ENCODE measurements around the gene FCRLB.
"Not testable (repeated sequence)": the region's sequence is repeated elsewhere in the genome, so short reads cannot be mapped to it uniquely, and the experiment has no call there.

Gene FCRLB

DNA sequence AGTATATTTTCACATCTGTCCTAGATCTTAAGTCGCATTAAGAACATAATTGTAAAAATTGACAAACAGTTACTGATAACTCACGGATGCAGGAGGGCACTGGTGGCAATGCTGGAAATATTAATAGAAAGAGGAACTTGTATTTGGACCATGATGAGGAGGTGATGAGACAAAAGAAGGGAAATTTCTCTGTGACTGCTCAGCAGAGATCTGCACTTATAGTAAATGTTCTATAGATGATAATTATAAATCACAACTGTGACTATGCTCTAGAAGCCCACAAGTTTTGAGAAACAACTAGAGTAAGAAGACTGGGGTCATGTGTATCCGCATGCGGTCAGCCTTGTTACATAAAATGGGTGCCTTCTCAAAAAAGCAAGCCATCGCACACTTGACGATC, 19.6 kb downstream of the FCRLB start:
- Histone ChIP-seq H3K27me3 (no peaks in the 10 kb centered on the region), H3K27ac (no peak overlapping the region), H4K20me1 (no peaks in the 10 kb centered on the region), H3K4me2 (peak overlapping the region; percentile 50), H3K4me1 (peaks cover 32% of the 10 kb centered on the region), H3K36me3 (no peaks in the 10 kb centered on the region), H3K4me3 (no peak overlapping the region), H3K9me3 (no peaks in the 10 kb centered on the region), H3K9ac (no peak overlapping the region)
- no peak for TF ChIP-seq Cebpa-rat (IDR thresholded peaks at IDR 0.05)

DNA sequence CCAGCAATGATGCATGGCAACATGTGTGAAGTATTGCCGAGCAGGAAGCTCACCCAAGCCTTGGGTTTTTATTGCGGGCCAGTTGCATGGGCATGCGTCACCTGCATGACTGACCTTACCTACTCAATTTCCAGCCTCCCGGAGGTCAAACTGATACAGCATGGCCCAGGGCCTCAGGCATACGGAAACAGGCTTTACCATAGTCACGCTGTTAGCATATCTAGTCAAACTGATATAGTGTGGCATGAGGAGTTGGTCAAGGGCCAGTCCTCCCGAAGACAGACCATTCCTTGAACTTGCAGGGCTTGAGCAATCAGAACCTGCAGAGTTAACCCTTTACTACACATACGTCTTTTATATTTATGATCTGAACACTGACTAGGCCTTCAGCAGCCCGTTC, 21.9 kb downstream of the FCRLB start:
- H3K36me3 ChIP-seq: no peaks in the 10 kb centered on the region
- no peak overlapping the region for H3K4me3 ChIP-seq
- no peak for TF ChIP-seq Cebpa-rat (IDR thresholded peaks at IDR 0.05)
- H3K9me3 ChIP-seq: no peaks in the 10 kb centered on the region
- H3K4me1 ChIP-seq: peaks cover 32% of the 10 kb centered on the region
- no peak overlapping the region for H3K9ac ChIP-seq
- H3K4me2 ChIP-seq: no peak overlapping the region
- H4K20me1 ChIP-seq: no peaks in the 10 kb centered on the region
- H3K27me3 ChIP-seq: no peaks in the 10 kb centered on the region
- no peak overlapping the region for H3K27ac ChIP-seq

DNA sequence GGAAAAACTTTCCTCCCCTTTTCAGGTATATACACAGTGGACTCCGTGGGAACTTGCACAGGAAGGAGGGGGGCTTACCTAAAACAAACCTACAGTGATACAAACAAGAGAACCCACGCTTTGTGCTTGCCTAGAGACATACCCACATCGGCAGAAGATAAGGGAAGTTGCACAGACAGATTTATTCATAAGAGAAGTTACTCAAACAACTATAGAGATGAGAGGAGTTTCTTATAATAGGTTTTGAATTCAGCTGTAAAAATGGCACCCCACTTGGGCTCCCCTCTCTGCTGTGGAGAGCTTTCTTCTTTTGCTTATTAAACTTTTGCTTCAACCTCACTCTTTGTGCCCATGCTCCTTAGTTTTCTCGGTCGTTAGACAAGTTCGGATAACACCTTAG, 26.5 kb downstream of the FCRLB start:
- H3K4me3 ChIP-seq: no peak overlapping the region
- peaks cover 21% of the 10 kb centered on the region for H3K4me1 ChIP-seq
- no peaks in the 10 kb centered on the region for H3K27me3 ChIP-seq
- peaks cover 17% of the 10 kb centered on the region for H3K36me3 ChIP-seq
- peaks cover 21% of the 10 kb centered on the region for H4K20me1 ChIP-seq
- H3K27ac ChIP-seq: no peak overlapping the region
- no peaks in the 10 kb centered on the region for H3K9me3 ChIP-seq
- H3K9ac ChIP-seq: no peak overlapping the region
- no peak overlapping the region for H3K4me2 ChIP-seq
- no peak for TF ChIP-seq Cebpa-rat (IDR thresholded peaks at IDR 0.05)

DNA sequence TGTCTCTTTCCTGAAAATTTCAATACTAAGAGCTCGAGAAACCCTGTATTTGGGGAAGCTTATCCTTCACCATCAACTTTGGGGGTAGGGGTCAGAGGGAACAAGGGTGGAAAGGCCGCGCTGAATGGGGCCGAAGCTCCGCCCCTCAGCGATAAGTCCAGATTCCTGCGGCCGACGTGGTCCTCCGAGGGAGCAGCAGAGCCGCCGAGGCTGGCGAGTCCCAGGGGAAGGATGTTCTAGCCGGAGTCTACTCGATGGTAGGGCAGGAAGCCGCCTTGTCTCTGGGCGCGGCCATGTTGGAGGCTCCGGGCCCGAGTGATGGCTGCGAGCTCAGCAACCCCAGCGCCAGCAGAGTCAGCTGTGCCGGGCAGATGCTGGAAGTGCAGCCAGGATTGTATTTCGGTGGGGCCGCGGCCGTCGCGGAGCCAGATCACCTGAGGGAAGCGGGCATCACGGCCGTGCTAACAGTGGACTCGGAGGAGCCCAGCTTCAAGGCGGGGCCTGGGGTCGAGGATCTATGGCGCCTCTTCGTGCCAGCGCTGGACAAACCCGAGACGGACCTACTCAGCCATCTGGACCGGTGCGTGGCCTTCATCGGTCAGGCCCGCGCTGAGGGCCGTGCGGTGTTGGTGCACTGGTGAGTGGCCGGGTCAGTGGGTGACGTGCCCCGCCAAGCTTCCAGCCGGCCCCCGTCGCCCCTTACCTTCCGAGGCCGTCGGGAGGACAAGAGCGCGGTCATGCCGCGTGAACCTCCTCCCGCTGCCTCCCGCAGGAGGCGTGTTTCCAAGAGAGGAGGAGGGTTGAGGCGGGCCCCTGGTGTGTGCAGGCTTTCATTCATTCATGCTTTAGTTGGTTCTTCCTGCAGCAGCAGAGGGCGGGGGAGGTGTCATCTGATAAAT, 28.4 kb downstream of the FCRLB start, which contains the start of gene DUSP12:
TSS of gene DUSP12 (plus strand) at position 278 of the 899 bp plus-strand sequence. CDS start at position 294, 16 bp downstream.
- peak within 1 kb of the TSS; percentile 96 for H3K4me3 ChIP-seq
- H3K4me1 ChIP-seq: peaks cover 21% of the 10 kb centered on the region
- H3K36me3 ChIP-seq: peaks cover 37% of the 10 kb centered on the region
- peak within 1 kb of the TSS; percentile 90 for H3K9ac ChIP-seq
- peak within 1 kb of the TSS; percentile 85 for H3K4me2 ChIP-seq
- H3K9me3 ChIP-seq: no peaks in the 10 kb centered on the region
- TF ChIP-seq Cebpa-rat (IDR thresholded peaks at IDR 0.05): no peak
- H4K20me1 ChIP-seq: peaks cover 21% of the 10 kb centered on the region
- peak within 1 kb of the TSS; percentile 86 for H3K27ac ChIP-seq
- H3K27me3 ChIP-seq: no peaks in the 10 kb centered on the region

DNA sequence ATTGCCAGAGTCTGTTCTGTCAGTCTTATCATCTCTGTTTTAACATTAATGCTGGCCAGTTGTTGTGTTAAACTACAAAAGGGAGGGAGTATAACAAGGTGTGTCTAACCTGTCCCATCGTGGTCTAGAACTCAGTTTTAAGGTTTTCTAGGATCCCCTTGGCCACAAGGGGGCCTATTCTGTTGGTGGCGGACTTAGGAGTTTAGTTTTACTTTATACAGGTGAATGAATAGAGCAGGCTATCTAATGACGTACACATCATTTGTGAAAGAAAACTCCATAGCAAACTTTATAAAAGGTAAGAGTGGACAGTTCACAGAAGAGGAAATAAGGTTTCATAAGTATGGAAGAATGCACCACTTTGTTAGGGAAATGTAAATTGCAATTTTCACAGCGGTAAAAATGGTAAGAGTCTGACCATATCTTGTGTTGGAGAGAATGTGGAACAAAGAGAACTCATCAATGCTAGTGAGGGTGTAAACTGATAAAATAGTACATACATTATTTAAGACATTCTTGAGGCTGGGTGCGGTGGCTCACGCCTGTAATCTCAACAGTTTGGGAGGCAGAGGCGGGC, 42.3 kb downstream of the FCRLB start:
- no peak overlapping the region for H3K4me2 ChIP-seq
- no peak overlapping the region for H3K9ac ChIP-seq
- peaks cover 16% of the 10 kb centered on the region; the same call in 1 of the 2 replicates for H4K20me1 ChIP-seq
- TF ChIP-seq Cebpa-rat (IDR thresholded peaks at IDR 0.05): no peak
- peaks cover 12% of the 10 kb centered on the region; the same call in 1 of the 2 replicates for H3K36me3 ChIP-seq
- H3K4me1 ChIP-seq: peaks cover 16% of the 10 kb centered on the region
- H3K9me3 ChIP-seq: no peaks in the 10 kb centered on the region
- H3K27me3 ChIP-seq: no peaks in the 10 kb centered on the region
- no peak overlapping the region for H3K4me3 ChIP-seq
- H3K27ac ChIP-seq: no peak overlapping the region

DNA sequence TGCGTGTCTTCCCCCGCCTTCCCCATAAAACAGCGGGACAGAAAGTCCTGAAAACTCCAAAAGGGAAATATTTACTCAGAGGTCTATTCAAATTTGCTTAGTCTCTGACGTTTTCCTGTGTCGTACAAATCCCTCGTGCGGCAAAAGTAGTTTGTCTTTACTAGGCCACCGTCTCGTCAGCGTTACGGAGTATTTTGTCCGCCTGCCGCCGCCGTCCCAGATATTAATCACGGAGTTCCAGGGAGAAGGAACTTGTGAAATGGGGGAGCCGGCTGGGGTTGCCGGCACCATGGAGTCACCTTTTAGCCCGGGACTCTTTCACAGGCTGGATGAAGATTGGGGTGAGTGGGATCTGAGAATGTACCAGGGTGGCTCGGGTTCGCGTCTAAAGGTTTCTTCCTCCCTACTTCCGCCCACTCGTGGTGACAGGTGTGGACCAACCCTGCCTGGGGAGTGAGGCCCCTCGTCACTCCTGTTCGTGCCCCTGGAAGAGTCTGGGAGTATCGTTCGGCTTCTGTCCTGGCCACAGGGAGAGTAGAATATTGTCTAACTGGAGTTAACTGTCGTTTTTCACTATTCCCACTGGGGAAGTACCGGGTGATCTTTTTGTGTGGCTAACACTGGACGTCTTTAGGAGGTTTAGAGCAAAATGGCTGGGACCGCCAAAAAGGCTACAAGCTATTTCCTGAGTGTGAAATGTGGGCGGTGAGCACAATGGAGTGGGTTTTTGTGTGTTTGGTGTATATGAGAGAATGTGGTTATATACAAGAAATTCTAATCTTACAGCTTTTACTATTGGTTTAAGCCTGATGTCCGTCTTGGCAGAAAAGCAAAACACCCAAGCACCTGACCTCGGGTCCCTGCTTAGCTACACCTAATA, 45.0 kb downstream of the FCRLB start, which contains the start of gene ATF6:
TSS of gene ATF6 (plus strand) at position 219 of the 880 bp plus-strand sequence. CDS start at position 260, 41 bp downstream.
- Histone ChIP-seq H3K4me2 (peak within 1 kb of the TSS; percentile 81), H4K20me1 (peaks cover 43% of the 10 kb centered on the region), H3K9me3 (no peaks in the 10 kb centered on the region), H3K27ac (peak within 1 kb of the TSS; percentile 81), H3K36me3 (no peaks in the 10 kb centered on the region), H3K4me1 (peaks cover 16% of the 10 kb centered on the region), H3K27me3 (no peaks in the 10 kb centered on the region), H3K9ac (peak within 1 kb of the TSS; percentile 88), H3K4me3 (peak within 1 kb of the TSS; percentile 87)
- no peak for TF ChIP-seq Cebpa-rat (IDR thresholded peaks at IDR 0.05)

DNA sequence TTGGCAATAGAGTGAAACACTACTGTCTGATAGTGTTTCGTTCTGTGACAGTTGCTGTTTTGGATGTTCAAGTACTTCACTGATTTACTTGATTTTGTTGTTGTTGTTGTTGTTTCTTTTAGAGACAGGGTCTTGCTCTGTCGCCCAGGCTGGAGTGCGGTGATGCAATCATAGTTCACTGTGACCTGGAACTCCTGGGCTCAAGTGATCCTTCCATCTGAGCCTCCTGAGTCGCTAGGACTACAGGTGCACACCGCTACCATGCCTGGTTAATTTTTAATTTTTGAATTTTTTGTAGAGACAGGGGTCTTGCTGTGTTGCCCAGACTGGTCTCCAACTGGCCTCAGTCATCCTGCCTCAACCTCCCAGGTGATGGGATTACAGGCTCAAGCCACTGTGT, 47.1 kb downstream of the FCRLB start:
- peaks cover 64% of the 10 kb centered on the region for H4K20me1 ChIP-seq
- peaks cover 25% of the 10 kb centered on the region for H3K4me1 ChIP-seq
- TF ChIP-seq Cebpa-rat (IDR thresholded peaks at IDR 0.05): no peak
- no peaks in the 10 kb centered on the region for H3K9me3 ChIP-seq
- H3K4me3 ChIP-seq: no peak overlapping the region
- no peak overlapping the region for H3K27ac ChIP-seq
- H3K9ac ChIP-seq: no peak overlapping the region
- H3K36me3 ChIP-seq: no peaks in the 10 kb centered on the region
- no peak overlapping the region for H3K4me2 ChIP-seq
- no peaks in the 10 kb centered on the region for H3K27me3 ChIP-seq

DNA sequence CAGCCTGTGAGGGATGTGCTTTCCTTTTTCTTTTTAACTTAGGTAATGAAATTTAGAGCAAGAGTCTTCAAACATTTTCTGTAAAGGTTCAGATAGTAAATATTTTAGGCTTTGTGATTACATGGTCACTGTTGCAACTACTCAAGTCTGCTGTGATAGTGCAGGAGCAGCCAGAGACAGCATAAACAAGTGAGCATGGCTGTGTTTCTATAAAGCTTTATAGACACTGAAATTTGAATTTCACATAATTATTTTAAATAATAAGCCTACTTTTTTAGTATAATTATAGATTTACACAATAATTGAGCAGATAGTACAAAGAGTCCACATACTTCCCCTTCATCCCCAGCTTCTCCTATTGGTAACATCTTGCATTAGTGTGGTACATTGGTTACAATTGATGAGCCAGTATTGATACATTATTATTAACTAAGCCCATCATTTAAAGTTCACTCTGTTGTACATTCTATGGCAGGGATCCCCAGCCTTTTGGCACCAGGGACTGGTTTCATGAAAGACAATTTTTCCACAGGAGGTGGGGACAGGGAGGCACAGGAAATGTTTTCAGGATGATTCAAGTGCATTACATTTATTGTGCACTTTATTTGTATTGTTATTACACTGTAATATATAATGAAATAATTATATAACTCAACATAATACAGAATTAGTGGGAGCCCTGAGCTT, 47.8 kb downstream of the FCRLB start:
- H3K27me3 ChIP-seq: no peaks in the 10 kb centered on the region
- H3K4me2 ChIP-seq: no peak overlapping the region
- H3K27ac ChIP-seq: no peak overlapping the region
- no peak for TF ChIP-seq Cebpa-rat (IDR thresholded peaks at IDR 0.05)
- no peak overlapping the region for H3K4me3 ChIP-seq
- H3K9me3 ChIP-seq: no peaks in the 10 kb centered on the region
- no peak overlapping the region for H3K9ac ChIP-seq
- H4K20me1 ChIP-seq: peaks cover 71% of the 10 kb centered on the region
- peaks cover 25% of the 10 kb centered on the region for H3K4me1 ChIP-seq
- no peaks in the 10 kb centered on the region for H3K36me3 ChIP-seq

DNA sequence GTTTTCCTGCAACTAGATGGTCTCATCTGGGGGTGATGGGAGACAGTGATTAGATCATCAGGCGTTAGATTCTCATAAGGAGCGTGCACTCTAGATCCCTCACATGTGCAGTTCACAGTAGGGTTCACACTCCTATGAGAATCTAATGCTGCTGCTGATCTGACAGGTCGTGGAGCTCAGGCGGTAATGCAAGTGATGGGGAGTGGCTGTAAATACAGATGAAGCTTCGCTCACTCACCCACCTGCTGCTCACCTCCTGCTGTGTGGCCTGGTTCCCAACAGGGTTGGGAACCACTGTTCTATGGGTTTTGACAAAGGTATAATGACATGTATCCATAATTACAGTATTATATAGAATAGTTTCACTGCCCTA, 48.3 kb downstream of the FCRLB start:
- H3K4me2 ChIP-seq, H3K9me3 ChIP-seq, H3K36me3 ChIP-seq, H3K4me3 ChIP-seq, H3K27ac ChIP-seq, H3K9ac ChIP-seq, H3K27me3 ChIP-seq: not testable (repeated sequence)
- Histone ChIP-seq H3K4me1 (peaks cover 25% of the 10 kb centered on the region), H4K20me1 (peaks cover 76% of the 10 kb centered on the region)

All from BLaER1 (cell line).